Activated B cell treated with CpG ODN at 0.5 μM for 24 hours (primary cell): ENCODE data around the gene CLIC6. TPM values are rescaled to one million over a fixed set of nuclear protein-coding genes. Genes with fewer than 3 reads are reported as not detected.

Experiments used
- ATAC-seq: fragments of 200-7000 bp; cut with Tn5 transposase; one replicate; pipeline ENCODE4 v1.10.0; 2021; ENCODE audit warnings: low read depth, mild to moderate bottlenecking, moderate library complexity
- CTCF ChIA-PET: fragments of 350-600 bp; sonication (Branson Sonifier 250); formaldehyde crosslinking; loops from one replicate; lab custom pipeline; 2021; ENCODE audit warnings: antibody characterized with exemption; lab: Charles Lee
- POLR2A ChIA-PET: fragments of 350-600 bp; sonication (Branson Sonifier 250); formaldehyde crosslinking; loops from one replicate; lab custom pipeline; 2021; ENCODE audit warnings: antibody characterized with exemption; lab: Charles Lee
- DNase-seq: peaks from one replicate; pipeline ENCODE4 v3.0.0; 2022
- H3K27ac Mint-ChIP-seq: one replicate; pipeline ENCODE4 v1.8.0; 2020; ENCODE audit warnings: mixed read lengths
- H3K27me3 Mint-ChIP-seq: one replicate; pipeline ENCODE4 v1.8.0; 2021; ENCODE audit warnings: mixed read lengths
- H3K36me3 Mint-ChIP-seq: one replicate; pipeline ENCODE4 v1.8.0; 2021; ENCODE audit warnings: low read depth, mixed read lengths
- H3K4me1 Mint-ChIP-seq: one replicate; pipeline ENCODE4 v1.8.0; 2021; ENCODE audit warnings: mixed read lengths
- H3K4me3 Mint-ChIP-seq: one replicate; pipeline ENCODE4 v1.8.0; 2020; ENCODE audit warnings: mild to moderate bottlenecking, mixed read lengths
- H3K9me3 Mint-ChIP-seq: one replicate; pipeline ENCODE4 v1.8.0; 2020; ENCODE audit warnings: mixed read lengths
- CTCF ChIP-seq: fragments of 200-600 bp; IDR thresholded peaks from one replicate; pipeline ENCODE4 v1.8.0; 2022; ENCODE audit warnings: antibody characterized with exemption, mild to moderate bottlenecking
- intact Hi-C: fragments of 100-400 bp; cut with micrococcal nuclease; formaldehyde crosslinking; loops from one replicate; pipeline ENCODE4 v1.15.1; 2024
- total RNA-seq: library from RNA; stranded (reverse); gene quantifications from 2 replicates; pipeline ENCODE4 v1.2.3, GENCODE V29; 2022

CLIC6 gene
- total RNA-seq, 1 donor from 2014 or later, result not detected

- no peak for ATAC-seq
- Mint-ChIP-seq H3K27me3 (peaks cover 14% of the 10 kb centered on the region), H3K36me3 (no peaks in the 10 kb centered on the region), H3K4me1 (peaks cover 8% of the 10 kb centered on the region), H3K9me3 (no peaks in the 10 kb centered on the region), H3K4me3 (no peak overlapping the region), H3K27ac (no peak overlapping the region)
- DNase-seq, result no peak
- no peak for TF ChIP-seq CTCF
- CTCF ChIA-PET, result no interaction called here
- intact Hi-C loops, result no loop called here
- POLR2A ChIA-PET, result no interaction called here
These were observed 35.3 kb downstream of the CLIC6 start for GRCh38 chr21:34704119-34704518.

- CTCF ChIA-PET, result interaction anchor here (1.0 kb wide), 1 partner anchor 1135 kb away, joined by 3 read pairs; no protein-coding TSS in a partner anchor
- H3K36me3 Mint-ChIP-seq, result no peaks in the 10 kb centered on the region
- no peak overlapping the region for H3K4me3 Mint-ChIP-seq
- no peaks in the 10 kb centered on the region for H3K9me3 Mint-ChIP-seq
- no peak for TF ChIP-seq CTCF
- POLR2A ChIA-PET, result no interaction called here
- peaks cover 8% of the 10 kb centered on the region for H3K4me1 Mint-ChIP-seq
- intact Hi-C loops, result no loop called here
- no peak overlapping the region for H3K27ac Mint-ChIP-seq
- no peak for DNase-seq
- H3K27me3 Mint-ChIP-seq, result peaks cover 14% of the 10 kb centered on the region
- ATAC-seq, result no peak
These were observed 36.2 kb downstream of the CLIC6 start for GRCh38 chr21:34705011-34705410.

DNA sequence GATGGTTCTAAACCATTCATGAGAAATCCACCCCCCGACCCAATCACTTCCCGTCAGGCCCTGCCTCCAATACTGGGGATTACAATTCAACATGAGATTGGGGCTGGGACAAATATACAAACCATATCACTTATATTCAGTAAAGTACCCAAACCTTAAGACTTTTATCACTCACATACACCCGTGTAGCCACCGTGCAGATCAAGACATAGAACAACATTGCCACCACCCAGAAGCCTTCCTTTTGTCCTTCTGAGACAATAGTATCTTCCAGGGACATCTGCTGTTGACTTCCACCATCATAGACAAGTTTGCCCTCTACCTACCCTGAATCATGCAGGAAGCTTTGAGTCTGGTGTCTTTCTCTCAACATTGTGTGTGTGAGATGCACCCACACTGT is 37.5 kb downstream of the CLIC6 start:
- H3K9me3 Mint-ChIP-seq, result no peaks in the 10 kb centered on the region
- no peak overlapping the region for H3K4me3 Mint-ChIP-seq
- no peak for TF ChIP-seq CTCF
- ChIA-PET POLR2A (no interaction called here), CTCF (interaction anchor here (1.4 kb wide), 1 partner anchor 1134 kb away, joined by 4 read pairs; no protein-coding TSS in a partner anchor)
- DNase-seq (no peak), ATAC-seq (no peak)
- H3K36me3 Mint-ChIP-seq, result no peaks in the 10 kb centered on the region
- H3K27ac Mint-ChIP-seq, result no peak overlapping the region
- peaks cover 12% of the 10 kb centered on the region for H3K27me3 Mint-ChIP-seq
- intact Hi-C loops, result no loop called here
- H3K4me1 Mint-ChIP-seq, result peaks cover 8% of the 10 kb centered on the region

GRCh38 chr21:34707876-34708325 is 39.1 kb downstream of the CLIC6 start:
- Mint-ChIP-seq H3K4me3 (peak overlapping the region; percentile 11), H3K27ac (no peak overlapping the region), H3K27me3 (peaks cover 7% of the 10 kb centered on the region), H3K4me1 (peaks cover 8% of the 10 kb centered on the region), H3K36me3 (no peaks in the 10 kb centered on the region), H3K9me3 (no peaks in the 10 kb centered on the region)
- ChIA-PET POLR2A (no interaction called here), CTCF (interaction anchor here (1.2 kb wide), 1 partner anchor 12 kb away, joined by 3 read pairs; no protein-coding TSS in a partner anchor)
- ATAC-seq (peak; percentile 66), DNase-seq (no peak)
- intact Hi-C loops, result no loop called here
- no peak for TF ChIP-seq CTCF

- Mint-ChIP-seq H3K27me3 (no peaks in the 10 kb centered on the region), H3K27ac (no peak overlapping the region)
- intact Hi-C loops, result no loop called here
These were observed 44.8 kb downstream of the CLIC6 start for GRCh38 chr21:34713621-34714020.

More at GRCh38 chr21:34713621-34714020, 44.8 kb downstream of the CLIC6 start:
- CTCF ChIA-PET, result no interaction called here
- Mint-ChIP-seq H3K36me3 (no peaks in the 10 kb centered on the region), H3K4me3 (no peak overlapping the region), H3K9me3 (no peaks in the 10 kb centered on the region), H3K4me1 (peaks cover 10% of the 10 kb centered on the region)
- DNase-seq (no peak), ATAC-seq (no peak)
- POLR2A ChIA-PET, result no interaction called here
- no peak for TF ChIP-seq CTCF
